GM21515 (cell line): ENCODE data around the gene LUC7L3.
"Not testable (repeated sequence)": the region's sequence is repeated elsewhere in the genome, so short reads cannot be mapped to it uniquely, and the experiment has no call there.

Experiments
- ATAC-seq: cut with Tn5 transposase; IDR thresholded peaks from one replicate; pipeline ENCODE4 v1.9.1; 2021; ENCODE audit not compliant: unreplicated experiment

LUC7L3 gene

DNA sequence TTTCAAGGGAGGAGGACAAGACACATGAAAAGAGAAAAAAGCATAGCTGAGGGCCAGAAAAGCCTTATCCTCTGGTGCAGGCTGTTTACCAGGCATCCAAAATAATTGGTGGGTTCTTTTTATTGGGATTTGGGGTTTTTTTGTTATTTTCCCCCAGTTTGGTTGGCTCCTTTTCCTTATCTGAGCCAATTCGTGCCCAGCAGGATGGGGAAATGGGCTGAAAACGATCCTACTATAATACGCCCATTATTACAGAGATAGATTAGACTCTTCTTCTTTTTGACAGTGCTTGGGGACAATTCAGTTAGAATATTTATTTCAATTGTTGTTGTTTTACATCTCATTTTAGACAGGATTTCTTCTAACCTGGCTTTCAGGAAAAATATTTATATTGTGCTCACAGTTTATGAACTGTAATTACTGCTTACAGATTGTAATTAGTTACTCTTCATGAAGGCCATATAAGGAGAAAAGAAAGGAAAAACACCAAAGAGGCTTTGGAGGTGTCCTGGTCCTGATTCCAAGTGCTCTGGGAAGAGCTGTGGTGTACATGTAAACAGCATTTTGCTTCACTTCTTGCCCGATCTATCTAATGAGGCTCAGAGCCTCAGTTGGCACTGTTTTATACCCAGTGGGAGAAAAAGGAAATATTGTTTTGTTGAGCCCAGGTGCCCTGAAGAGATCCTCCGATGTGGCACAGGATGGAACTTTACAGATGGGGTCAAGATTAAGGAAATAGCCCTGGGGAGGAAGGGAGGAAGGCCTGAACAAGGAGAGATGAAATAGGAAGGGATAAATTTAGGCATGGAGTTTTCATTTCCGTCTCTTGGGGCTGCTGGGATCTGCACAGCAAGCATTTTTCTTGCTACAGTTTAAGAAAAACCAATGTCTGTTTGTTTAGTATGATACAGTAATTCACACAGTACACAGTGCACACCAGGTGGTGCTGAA is 11.1 kb upstream of the LUC7L3 start:
- no peak for ATAC-seq

GRCh38 chr17:50709053-50709452 is 10.3 kb upstream of the LUC7L3 start:
- ATAC-seq = not testable (repeated sequence)

DNA sequence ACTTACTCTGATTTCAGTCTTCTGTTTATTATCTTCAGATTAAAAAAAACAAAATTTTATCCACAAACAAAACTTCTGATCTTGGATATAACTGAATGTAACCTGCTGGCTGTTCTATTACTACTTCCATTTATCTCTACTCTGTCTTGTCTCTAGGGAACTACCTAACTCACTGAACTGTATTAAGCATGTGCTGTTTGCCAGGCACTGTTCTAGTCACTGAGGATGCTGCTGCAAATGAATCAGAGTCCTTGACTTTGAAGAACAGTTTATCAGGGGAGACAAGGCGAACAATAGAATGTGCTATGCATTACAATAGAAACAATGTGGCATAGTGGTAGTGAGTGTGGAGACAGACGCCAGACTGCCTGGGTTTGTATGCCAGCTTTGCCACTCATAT is 9.4 kb upstream of the LUC7L3 start:
- no peak for ATAC-seq

GRCh38 chr17:50710650-50711049 is 8.8 kb upstream of the LUC7L3 start:
- no peak for ATAC-seq

GRCh38 chr17:50712641-50713040 is 6.8 kb upstream of the LUC7L3 start:
- no peak for ATAC-seq

GRCh38 chr17:50715471-50715870 is 3.9 kb upstream of the LUC7L3 start:
- no peak for ATAC-seq

DNA sequence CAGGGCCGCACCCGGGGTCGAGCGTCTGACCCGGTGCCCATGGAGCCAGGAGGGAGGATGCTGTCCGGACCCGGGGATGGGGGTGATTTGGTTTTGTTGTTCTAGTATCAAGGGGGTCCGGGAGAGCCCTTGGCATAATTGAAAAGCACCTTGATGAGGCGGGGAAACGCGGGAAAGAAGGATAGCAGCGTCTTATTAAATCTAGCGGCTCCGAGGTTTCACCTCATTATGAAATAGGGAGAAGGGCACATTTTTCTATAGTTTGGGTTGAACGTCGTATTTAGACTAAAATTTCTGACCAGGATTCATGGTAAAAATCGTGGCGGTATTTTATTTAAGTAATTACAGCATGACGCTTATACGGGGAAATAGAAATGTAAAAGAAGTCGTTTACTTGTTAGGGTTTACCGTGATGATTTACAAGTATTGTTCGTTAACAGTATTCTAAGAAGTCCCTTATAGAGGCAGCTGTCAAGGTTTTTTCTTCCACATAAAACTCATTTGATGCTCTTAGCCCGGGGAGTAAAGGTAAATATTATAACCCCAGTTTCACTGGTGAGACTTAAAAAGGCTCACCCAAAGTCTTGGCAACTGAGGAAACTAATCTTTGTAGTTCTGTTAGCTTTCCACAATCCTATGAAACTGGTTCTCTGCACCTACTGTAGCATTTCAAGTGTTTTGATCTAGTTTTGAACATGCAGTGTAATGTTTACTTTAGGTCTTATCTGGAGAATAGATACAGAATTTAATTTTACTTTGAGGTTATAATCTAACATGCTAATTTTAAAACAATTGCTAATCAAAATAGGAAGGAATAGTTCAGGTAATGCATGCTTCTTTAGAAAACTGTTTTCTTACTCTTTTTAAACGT is 756 bp downstream of the LUC7L3 start:
- ATAC-seq = no peak

DNA sequence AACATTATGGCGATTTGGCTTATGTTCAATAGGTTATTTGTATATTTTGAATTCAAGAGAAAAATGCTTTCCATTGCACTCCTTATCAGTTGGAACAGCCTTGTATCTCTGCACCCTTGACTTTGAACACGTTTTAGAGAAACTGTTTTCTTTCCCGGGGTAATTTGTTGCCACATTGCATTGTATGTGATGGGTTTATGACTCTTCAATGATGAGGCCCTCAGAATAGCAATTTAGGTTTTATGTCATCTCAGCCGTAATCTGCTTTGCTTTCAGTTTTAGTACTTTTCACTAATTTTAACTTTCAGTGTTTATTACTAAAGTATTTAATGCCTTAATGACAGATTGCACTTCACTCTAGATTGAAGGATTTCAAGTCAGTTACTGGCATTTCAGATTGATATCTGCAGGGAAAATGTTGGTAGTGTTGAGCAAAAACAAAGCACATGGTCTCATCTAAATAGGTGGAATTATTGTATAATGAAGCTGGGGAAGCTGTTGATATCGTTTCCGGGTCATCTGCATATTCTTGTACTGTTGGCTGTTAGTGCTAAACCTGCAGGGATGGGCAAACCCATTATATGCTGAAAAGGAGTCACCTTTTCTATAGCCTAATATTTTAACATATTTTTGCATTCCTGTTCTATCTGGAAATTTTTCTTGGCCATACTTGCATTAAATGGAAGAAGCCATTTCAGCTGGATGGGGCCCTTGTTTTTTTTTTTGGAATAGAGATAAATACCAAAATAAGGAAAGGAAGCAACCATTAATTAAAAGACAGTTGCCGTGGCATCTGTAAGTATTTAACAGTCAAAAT is 2.0 kb downstream of the LUC7L3 start:
- no peak for ATAC-seq

GRCh38 chr17:50722746-50723145 is 3.3 kb downstream of the LUC7L3 start:
- no peak for ATAC-seq

GRCh38 chr17:50724622-50725021 is 5.2 kb downstream of the LUC7L3 start:
- not testable (repeated sequence) for ATAC-seq

- ATAC-seq = no peak
Measured at GRCh38 chr17:50725769-50726655, 6.6 kb downstream of the LUC7L3 start.

- no peak for ATAC-seq
Measured at GRCh38 chr17:50728112-50728429, 8.7 kb downstream of the LUC7L3 start.

GRCh38 chr17:50728881-50729765 is 9.7 kb downstream of the LUC7L3 start:
- ATAC-seq = no peak

- ATAC-seq = no peak
Measured at GRCh38 chr17:50731575-50732460, 12.4 kb downstream of the LUC7L3 start.

- no peak for ATAC-seq
Measured at GRCh38 chr17:50735287-50735686, 15.9 kb downstream of the LUC7L3 start.

DNA sequence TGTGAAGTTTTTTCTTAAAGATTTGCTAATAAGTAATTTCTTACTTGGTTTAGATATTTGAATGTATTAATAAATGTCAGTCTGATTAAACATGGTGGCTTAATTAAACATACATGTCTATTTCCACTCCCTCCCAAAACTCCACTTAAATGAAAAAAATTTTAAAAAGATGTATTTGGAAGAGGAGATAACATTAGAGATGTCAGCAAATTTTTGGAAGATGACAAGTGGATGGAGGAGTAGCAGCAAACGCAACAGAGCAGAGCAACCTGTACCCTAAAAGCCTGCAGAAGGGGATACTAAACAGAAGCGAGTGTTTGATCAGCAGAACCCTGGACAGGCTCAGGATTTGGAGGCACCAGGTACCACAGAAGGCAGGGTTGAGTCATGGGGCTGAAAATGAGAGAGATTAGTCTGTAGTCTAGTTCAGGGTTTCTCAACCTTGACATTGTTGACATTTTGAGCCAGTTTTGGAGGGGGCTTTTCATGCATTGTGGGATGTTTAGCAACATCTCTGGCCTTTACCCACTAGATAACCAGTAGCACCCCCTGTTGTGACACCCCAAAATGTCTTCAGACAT is 17.8 kb downstream of the LUC7L3 start:
- no peak for ATAC-seq

GRCh38 chr17:50739098-50739497 is 19.7 kb downstream of the LUC7L3 start:
- ATAC-seq = no peak

GRCh38 chr17:50745631-50746030 is 26.2 kb downstream of the LUC7L3 start:
- ATAC-seq = no peak
